GM19035 (cell line): ENCODE results near the gene HNRNPM.

Source experiments
- ATAC-seq: cut with Tn5 transposase; IDR thresholded peaks from one replicate; pipeline ENCODE4 v1.9.1; 2021; ENCODE audit not compliant: unreplicated experiment

Gene HNRNPM

DNA sequence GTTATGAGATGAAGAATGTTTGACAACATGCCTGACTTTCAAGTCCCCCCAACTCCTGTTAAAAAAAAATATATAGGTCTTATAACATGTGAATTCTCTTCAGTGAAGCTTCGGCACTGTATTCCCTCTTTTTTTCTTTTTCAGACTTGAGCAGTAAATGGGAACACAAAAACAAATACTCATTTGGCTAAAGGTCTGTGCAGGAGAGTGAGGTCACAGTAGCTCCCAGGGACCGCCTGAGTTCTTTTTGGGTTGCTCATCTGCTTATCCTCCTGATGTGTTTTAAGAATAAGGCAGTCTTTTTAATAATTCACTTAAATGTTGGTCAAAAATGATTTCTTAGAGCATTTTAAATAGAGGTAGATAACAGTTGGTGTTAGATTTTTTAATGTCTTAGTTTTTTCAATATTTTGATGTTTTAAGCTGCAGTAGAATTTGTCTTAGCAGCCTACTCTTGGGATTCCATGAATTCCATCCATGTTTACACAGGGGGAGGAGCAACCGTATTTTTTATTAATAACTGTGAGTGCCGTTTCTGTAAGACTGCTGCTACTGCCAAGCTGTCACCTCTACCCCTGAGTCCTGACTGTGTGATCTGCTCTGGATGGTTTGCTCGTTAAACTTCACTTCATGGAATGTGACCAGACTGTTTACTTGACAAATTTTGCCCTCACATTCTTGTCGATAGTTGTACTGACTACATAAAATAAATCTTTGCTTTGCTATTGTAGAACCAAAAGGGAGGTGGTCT lies 14.9 kb downstream of the HNRNPM start:
- ATAC-seq, result no peak

DNA sequence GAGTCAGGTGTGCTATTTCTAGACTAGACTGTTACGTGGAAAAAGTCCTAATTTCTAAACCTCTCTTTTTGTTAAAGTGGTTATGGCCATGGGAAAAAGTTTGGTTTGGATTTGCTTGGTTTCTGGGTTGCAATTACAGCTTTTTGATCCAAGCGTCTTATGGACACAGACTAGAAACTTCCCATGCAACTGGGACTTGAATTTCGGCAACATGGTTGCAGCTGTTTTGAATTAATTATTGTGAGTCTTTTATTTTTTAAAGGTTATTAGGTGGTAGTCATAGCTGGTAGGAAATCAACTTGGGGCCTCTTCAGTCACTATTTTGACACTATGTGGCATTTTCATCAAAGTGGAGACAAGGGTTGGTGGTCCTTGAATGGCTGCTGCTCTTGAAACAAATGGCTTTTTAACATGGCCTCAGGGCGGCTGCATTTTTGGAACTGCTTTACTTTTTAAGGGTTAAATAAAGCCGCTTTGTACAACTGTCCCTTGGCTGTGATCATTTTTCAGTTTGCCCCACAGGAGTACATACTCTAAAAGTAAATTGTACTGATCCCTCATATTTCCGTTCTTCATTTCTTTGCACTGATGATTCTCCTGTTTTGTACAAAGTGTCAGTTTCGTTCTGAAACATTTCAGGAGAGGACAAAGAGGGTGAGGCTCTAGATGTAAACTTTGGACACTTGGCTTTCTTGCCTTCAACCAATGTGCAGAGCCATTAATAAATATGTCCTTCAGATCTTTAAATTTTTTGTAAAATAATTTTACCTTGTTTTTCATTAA lies 15.9 kb downstream of the HNRNPM start:
- no peak for ATAC-seq

DNA sequence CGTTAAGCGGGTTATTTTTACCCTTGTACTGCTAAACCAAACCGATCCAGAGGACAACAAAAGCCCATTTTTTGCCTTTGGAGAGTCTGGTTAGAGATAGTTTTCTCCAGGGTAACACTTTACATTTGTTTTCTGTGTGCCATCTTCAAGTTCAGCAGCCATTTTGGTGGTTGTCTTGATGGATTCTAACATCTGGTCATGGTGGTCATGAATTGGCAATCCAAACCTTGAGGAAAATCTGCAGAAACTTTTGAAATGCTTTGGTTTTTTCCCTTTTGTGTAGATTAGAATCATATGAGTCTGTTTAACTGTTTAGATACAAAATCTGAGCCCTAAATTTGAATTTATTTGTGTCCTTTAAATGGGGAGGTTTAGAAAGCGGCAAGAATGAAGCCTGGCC lies 16.6 kb downstream of the HNRNPM start:
- ATAC-seq, result no peak

DNA sequence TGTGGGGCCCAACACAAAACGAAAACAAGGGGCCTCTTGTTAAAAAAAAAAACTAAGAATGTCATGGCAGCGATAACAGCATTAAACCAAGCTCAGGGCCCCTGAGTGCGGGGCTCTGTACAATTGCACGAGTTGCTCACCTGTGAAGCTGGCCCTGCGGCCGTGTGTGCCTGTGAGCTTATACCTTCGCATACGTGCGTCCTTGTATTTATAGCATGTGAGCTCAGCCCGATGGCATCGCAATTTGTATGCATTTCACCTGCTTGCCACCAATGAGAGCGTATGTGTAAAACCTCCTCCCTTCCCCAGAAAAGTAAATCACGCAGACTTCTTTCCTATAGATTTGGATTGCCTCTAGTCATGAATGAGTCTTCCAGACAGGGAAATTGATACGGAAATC lies 17.1 kb downstream of the HNRNPM start:
- no peak for ATAC-seq

DNA sequence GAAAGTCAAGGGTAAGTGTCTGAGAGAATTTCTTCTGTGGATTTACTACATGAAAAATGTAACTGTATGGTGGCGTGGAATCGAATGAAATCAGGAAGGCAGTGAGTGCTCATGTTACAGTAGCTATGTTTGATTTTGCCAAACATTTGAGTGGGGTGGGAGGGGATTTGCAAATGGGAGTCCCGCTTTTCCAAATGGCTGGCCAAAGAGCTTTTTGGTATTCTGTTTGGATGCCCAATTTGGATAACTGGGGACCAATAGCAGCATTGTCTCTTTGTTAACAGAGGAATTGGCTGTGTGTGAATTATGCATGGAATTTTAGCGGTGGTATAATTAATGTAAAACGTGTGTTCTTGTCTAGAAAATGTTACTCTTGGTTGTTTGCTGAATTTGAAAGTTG lies 17.8 kb downstream of the HNRNPM start:
- no peak for ATAC-seq

DNA sequence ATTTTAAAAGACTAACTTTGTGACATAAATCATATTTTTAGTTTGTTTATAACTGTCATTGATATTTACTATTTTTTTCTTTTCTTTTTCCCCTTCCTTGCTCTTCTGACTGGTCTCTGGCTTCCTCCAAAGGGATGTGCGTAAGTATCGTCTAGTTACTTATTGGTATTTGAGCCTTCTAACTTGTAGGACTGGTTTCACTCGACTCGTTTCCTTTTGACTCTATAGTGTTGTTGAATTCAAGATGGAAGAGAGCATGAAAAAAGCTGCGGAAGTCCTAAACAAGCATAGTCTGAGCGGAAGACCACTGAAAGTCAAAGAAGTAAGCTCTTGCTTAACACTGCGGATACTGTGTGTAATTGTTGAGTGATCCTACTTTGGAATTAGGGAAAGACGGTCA lies 18.6 kb downstream of the HNRNPM start:
- ATAC-seq, result no peak

DNA sequence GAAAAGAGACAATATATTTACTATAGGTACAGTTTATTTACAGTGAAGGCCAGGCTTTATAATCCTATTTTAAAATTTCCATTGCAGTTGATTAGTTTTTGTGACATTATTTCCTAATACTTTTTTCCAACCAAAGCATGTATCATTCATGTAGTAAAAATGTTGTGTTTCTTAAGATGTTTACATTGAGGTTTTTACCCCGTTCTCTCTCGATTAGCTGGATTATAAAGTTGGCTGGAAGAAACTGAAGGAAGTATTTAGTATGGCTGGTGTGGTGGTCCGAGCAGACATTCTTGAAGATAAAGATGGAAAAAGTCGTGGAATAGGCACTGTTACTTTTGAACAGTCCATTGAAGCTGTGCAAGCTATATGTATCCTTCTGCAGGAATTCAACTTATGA lies 21.2 kb downstream of the HNRNPM start:
- ATAC-seq, result no peak

DNA sequence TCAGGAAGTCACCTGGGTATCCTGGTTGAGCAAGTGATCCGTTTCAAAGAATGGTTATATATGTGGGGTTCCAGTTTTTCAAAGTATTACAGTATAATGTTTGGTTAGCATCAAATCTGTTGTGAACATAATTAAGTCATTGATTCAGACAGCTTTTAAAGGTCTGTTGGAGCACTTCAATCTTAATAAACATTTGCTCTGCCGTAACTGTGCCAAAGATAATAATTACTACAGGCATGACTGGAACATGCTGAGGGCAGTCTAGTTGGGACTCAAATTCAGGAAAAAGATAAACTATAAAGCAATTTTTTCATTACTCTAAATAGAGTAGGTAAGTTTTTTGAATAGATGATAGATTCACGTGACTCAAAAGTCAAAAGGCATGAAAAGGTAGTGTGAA lies 23.3 kb downstream of the HNRNPM start:
- ATAC-seq, result no peak

DNA sequence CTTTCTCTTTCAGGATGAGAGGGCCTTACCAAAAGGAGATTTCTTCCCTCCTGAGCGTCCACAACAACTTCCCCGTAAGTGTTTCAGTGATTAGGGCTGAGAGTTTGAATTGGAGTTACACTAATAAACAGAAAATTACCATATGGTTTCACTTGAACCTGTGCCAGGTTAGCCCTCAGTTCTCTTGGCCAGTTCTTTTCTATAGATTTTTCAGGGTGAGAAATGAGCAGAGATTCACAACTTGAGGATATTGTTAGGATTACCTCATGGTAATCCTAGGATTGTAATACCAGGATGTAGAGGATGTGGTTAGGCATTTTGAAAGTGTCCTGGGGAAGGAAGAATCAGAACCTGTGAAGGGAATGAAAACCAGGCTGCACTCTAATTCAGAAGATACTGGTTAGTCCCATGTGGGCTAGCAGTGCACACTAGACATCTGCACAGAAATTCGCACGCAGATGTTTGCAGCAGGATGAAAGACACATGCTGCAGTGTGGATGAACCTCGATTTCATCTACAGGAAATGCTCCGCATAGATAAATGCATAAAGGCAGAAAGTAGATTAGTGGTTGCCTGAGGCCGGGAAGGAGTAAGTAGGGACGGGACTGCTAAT lies 24.1 kb downstream of the HNRNPM start:
- no peak for ATAC-seq

DNA sequence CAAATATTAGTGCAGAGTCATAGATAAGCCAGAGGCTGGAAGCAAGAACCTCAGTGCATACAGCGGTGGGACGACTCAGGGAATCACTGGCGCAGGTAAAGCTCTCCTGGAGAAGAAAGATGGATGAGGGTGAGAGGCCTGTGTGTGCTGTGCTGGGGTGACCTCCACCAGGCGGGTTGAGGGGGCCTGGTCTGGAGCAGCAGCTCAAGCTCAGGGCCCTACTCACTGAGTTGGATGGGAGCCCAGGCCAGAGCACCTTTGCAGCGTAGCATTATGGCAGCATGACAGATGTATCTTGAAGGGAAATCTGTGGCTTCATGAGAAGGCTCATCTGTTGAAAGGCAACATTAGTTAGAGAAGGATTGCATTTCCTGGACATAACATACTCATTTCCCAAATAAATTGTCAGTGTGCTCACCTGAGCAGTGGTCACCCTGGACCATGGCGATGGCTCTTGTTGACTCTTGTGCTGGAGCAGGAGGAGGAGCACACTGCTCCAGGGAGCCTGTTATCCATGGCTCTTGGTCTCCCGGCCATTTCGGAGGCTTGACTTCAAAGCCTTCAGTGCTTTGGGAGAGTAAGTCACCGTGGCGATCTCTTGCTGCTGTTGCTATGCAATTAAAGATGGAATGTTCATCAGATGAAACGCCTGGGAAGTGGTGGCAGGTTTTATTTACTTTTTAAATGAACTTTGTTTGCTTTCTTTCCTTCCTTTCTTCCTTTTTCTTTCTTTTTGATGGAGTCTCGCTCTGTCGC lies 25.0 kb downstream of the HNRNPM start:
- ATAC-seq, result no peak

DNA sequence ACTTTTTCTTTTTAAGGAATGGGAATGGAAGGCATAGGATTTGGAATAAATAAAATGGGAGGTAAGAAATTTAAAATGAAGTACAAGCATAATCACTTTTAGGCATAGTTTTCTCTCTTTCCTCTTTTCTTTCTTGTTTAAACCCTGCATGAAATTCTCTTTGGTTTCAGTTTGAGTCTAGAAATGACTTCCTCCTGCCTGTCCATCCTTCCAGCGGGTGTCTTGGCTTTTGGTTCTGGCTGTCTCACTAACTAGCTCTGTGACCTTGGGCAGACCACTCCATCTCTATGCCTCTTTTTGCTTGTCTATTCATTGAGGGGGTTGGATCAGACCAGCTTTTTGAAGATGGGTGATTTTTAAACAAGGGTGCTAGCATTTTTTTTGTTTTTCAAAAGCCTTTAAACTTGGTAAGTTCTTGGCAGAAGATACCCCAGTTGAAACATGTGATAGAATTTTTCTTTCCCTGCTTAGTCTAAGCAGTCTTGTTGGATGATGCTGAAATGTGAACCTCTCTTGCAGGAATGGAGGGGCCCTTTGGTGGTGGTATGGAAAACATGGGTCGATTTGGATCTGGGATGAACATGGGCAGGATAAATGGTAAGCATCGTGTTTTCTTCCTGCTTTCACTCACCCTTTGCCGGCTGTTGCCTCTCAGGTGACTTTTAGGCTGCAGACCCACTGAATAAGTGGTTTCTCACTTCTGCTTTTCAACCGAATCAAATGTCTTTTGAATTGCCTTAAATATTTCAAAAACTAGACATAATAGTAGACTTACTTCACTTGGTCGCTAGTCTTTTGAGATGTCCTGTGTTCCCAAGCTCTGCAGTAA lies 29.1 kb downstream of the HNRNPM start:
- peak; percentile 55 for ATAC-seq

DNA sequence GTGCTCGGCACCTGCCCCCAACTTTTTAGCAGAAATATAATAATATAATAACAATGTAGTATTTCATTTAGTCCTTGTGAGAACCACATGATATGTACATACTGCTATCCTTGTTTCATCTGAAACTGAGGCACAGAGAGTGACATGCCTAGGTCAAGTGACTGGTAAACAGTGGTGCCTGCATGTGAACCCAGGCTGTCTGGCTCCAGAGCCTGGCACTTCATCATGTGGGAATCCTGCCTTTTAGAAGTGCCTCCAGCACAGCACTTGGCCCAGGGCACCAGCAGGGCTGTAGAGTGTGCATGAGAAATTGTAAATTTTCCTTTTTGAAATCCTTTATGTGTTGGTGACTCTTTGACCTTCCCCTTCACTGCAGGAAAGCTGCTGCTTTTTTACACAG lies 30.2 kb downstream of the HNRNPM start:
- no peak for ATAC-seq

DNA sequence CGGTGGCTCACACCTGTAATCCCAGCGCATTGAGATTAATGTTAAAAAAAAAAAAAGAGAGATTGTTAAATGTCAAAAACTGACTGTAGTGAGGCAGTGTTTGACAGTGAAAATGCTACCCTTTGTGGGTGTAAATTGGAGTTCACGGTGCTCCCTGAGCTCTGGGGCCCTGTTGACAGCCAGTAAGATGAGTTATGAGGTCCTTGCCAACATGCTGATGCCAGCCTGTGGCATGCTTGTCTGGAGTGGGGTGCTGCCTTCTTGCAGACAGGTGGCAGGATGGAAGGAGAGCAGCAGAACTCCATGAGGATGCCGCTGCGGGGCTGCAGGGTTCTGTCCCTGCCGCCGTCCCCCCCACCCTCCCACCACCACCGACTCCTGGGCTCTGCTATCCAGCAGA lies 31.7 kb downstream of the HNRNPM start:
- ATAC-seq, result no peak

DNA sequence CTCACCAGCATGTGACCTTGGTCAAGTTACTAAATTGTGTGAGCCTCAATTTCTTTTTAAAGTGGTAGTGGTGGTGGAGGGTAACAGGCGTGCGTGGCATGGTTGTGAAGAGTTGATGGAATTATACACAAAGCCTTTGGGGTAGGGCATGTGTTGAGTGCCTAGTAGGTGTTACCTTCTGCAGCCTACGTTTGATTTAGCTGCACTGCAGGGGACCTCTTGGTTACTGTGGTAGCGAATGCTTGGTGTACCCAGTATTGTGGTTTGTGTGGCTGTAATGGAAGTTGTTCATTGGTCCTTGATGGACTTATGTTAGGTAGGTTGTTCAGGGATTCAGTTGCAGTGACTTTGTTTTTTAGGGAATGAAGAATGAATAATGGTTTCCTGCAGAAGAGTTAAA lies 33.1 kb downstream of the HNRNPM start:
- no peak for ATAC-seq

DNA sequence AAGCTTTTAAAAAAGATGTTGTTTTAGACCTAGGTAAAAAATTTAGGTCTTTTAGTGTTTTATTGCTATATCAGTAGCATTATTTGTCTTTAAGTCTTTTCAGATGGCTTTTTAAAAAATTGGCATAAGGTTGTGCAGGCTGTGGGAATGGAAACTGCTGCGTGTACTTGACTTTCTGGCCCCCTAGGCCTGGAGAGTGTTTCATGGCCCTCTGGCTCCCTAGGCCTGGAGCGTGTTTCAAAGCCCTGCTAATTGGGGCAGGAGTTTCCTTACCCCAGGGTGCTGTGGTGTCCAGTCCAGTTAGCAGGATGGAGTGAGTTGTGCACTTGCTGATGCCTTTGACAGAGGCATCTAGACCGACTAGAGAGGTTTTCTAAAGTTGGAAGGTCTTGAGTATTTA lies 33.8 kb downstream of the HNRNPM start:
- ATAC-seq, result no peak

DNA sequence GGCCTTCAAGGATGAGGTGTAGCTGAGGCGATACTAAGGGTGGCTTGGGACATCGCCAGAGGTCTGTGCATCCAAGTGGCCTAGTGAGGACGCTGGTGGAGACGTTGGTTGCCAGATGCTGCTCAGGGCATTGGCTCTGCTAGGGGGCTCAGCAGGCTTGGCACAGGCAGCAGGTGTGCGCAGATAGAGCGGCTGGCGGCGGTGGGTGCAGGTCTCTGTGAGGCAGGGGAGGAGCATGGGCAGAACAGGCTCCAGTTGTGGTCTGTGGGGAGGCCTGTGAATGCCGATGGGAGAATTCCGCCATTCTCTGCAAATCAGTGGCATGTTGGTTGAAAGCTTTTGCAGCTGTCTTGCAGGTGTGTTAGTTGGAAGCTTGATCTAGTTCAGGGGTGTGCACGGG lies 36.4 kb downstream of the HNRNPM start:
- ATAC-seq, result no peak

DNA sequence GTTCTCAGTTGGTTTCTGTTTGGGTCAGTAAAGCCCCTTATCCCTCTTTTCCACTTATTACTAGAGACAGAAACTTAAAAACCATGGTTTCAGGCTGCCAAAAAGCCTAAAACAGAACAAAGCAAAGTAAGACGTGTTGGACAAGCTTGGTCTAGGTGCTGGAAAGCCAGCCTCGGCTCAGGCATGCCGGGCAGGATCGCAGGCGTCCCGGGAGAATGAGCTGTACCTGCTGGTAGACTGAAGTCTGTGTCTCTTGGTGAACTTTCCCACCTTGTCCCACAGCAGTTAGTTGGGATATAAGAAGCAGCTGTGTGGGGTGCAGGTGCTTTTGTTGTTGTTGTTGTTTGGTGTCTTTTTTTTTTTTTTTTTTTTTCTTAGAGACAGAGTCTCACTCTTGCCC lies 36.8 kb downstream of the HNRNPM start:
- ATAC-seq, result no peak

DNA sequence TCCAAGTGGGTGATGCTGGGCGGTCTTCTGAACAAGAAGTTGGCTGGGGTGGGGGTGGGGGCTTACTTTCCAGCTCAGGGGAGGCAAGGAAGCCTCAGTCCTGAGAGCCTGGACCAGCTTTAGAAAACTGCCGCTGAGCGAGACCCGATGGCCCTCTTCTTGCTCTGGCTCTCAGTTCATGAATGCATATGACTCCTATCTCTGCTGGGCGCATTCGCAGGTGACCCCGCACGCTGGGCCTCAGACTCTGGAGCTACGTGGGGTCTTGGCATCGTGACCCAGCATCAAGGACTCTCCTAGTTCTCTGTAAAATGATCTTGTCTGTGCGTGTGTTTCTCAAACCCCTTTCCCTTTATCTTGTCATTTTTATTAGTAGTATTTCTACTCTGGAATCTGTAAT lies 37.9 kb downstream of the HNRNPM start:
- ATAC-seq, result no peak

DNA sequence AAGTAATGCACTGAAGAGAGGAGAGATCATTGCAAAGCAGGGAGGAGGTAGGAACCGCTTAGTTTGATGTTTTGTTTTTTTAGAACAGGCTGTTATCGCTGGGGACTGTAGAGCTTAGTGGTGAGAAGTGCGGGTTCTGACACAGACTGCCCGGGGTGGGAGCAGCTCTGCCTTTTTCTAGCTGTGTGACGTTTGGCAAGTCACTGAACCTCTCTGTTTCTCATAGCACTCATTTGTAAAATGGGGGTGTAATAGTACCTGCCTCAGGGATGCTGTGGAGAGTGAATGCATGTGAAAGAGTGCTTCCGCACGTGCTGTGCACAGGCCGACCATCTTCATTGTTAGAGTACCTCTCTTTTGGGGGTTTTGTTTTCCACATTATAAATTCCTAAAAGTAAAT lies 38.4 kb downstream of the HNRNPM start:
- ATAC-seq, result no peak

DNA sequence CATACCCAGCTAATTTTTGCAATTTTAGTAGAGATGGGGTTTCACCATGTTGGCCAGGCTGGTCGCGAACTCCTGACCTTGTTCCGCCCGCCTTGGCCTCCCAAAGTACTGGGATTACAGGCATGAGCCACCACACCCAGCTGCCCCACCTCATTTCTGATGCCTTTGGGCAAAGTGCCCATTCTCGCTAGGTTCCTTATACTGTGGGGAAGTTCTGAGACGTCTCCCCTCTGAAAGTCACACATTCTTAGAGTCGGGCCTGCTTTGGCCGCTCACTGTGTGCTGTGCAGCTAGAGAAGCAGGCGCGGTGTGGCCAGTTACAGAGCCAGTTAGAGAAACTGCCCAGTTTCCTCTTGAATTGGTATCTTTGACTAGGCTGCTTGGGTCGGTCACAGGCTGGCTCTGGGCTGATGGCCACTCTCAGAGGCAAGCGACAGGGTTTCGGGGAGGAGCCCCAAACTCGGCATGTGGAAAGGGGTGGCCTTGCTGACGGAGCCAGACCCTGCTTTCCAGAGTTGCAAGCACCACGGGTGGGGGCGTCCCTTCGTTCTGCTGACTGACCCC lies 39.6 kb downstream of the HNRNPM start:
- ATAC-seq, result no peak
